GM20000 (cell line): ENCODE data around the gene RGS3.

Experiments used
- DNase-seq: peaks from one replicate; pipeline ENCODE4 v3.0.0; 2012; ENCODE audit warnings: low spot score
- TF ChIP-seq, protein P1 (sequence below): IDR thresholded peaks from 2 replicates; pipeline ENCODE4 v1.5.1; 2012; ENCODE audit warnings: mild to moderate bottlenecking, control low read depth; ENCODE audit errors: extremely low read depth, missing control alignments

Gene RGS3

DNA sequence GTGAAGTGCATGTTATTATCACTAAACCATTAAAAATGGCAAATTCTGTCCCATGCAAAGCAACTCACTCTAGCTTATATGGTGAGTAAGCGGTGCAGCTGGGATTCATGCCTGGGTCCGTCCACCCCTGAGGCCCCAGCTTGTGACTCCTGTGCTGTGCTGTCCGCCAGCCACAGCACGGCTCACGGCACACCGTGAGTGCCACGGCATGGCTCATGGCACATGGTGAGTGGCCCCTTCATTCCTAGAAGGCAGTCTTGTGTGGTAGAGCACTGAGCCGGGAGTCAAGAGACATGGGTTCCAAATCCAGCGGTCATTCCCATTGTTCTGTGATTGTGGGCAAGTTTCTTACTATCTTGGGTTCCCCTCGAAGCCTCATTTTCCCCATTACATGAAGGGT lies 18.8 kb downstream of the RGS3 start:
- TF ChIP-seq, protein P1, sequence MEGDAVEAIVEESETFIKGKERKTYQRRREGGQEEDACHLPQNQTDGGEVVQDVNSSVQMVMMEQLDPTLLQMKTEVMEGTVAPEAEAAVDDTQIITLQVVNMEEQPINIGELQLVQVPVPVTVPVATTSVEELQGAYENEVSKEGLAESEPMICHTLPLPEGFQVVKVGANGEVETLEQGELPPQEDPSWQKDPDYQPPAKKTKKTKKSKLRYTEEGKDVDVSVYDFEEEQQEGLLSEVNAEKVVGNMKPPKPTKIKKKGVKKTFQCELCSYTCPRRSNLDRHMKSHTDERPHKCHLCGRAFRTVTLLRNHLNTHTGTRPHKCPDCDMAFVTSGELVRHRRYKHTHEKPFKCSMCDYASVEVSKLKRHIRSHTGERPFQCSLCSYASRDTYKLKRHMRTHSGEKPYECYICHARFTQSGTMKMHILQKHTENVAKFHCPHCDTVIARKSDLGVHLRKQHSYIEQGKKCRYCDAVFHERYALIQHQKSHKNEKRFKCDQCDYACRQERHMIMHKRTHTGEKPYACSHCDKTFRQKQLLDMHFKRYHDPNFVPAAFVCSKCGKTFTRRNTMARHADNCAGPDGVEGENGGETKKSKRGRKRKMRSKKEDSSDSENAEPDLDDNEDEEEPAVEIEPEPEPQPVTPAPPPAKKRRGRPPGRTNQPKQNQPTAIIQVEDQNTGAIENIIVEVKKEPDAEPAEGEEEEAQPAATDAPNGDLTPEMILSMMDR, result no peak
- no peak for DNase-seq

DNA sequence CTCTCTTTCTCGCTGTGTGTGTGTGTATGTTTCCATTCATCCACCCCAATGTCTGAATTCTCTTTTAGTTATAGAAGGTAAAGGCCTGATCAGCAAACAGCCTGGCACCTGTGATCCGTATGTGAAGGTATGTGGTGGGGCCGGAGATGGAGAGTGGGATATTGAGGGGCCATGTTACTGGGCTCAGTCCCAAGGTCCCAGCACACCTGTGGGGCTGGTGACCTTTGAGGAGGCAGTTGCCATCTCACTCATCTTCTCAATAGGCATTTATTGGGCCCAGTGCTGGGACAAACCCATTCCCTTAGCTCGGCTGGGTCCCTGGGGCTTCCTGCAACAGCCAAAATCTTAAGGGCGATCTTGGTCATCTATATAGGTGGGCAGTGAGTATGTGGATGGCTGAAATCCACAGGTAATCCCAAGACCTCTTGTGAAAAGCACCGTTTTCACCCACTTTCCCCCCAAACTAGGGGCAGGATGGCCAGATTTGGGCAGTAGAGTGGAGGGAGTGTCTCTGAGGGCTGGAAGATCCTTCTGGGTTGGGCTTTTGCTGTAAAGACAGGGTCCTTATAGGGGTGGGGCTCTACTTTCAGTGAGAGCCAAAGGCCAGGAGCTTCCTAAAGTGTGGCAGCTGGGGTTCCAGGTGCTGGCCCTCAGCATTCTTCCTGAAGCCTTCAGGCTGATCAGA lies 19.6 kb downstream of the RGS3 start:
- DNase-seq, result no peak

DNA sequence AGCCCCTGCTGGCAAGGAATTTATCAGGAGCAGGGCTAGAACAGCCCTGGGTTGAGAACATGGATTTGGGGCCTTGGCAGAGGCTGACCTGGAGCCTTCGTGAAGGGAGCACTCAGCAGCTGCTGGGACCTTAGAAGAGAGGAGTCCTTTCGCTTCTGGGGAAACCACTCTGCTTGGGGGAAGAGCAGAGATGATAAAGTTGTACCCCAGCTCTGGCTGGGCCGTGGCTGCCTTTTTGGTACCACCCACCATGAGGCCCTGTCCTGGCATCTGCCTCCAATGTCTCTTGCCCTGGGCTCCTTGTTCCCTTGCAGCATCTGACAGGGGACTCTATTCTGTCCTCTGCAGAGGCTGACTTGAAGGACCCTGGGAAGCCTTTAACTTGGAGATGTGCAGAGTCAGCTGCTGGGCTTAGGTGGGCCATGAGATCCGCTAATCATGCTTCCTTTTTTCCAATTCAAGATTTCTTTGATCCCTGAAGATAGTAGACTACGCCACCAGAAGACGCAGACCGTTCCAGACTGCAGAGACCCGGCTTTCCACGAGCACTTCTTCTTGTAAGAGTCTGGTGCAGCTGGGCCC lies 20.2 kb downstream of the RGS3 start:
- no peak for DNase-seq
- TF ChIP-seq, protein P1, result no peak

More for the DNA sequence above, 19.6 kb downstream of the RGS3 start:
- TF ChIP-seq, protein P1, result no peak

DNA sequence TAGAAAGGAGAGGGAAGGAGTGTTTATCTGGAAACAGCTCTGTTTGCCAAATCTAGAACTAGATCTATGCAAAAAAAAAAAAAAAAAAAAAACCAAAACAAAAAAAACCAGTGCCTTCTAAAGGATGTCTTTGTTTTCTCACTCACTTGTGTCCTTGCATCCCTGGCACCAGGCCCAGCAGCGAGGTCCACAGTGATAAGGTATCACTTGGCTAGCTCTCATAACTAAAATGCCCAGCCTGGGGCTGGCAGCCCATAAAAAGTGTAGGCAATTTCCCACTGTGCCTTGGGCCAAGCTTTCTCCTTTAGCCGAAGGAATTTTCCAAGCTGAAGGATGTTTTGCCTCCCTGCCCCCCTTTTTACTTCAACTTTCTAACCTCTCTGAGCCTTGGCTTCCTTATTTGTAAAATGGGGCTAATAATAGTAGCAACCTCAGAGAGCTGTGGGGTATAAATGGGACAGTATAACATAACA lies 20.8 kb downstream of the RGS3 start:
- TF ChIP-seq, protein P1, result no peak
- no peak for DNase-seq

DNA sequence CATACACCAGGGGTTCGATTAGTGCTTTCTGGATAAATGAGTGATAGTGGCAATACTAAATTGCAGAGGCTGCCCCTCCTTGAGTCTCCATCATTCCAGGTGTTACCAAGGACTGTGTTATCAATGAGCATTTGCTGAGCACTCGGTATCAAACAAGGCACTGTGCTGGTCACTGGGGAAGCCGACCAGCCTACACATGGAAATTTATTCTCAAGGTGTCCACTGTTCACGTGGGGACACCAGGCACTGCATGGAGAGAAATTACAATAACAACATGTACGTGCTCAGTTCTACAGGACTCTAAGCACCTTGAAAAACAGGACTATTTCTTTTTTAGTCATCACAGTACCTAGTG lies 22.2 kb downstream of the RGS3 start:
- TF ChIP-seq, protein P1, result no peak
- no peak for DNase-seq

DNA sequence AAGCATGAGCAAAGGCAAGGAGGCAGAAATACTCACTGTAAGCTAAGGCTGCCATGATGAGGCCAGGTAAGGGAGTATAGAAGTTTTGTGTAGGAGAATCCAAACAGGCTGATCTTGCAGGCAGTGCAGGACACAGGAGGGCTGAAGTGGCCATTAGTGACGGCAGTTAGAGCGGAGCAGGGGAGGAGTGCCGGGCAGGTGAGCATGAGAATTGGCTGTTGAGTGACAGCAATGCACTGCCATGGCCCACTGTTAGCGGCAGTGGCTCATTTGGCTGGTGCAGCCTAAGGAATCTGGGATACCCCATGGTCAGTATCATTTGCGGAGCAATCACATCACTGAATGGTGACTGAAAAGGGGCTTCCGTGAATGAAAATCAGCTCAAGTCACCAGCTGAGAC lies 22.8 kb downstream of the RGS3 start:
- TF ChIP-seq, protein P1, result no peak
- no peak for DNase-seq

DNA sequence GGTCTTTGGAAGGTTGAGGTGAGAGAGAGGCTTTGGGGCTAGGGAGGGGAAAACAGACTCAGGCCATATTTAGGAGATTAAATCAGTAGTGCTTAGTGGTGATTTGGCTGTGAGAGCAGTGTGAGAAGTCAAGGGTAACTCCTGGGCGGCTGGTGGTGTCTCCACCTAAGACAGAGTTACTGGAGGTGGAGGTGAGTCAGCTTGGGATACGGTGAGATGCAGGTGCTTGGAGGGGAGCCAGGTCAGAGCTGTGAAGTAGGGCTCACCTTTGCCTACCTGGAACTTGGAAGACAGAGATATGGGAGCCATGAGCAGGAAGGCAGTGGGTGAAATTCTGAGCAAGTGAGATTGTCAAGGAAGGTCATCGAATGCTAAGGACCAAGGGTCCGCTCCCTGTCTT lies 24.5 kb downstream of the RGS3 start:
- TF ChIP-seq, protein P1, result no peak
- no peak for DNase-seq
